ENCODE measurements around the gene PIGB. TPM values are rescaled to one million over a fixed set of nuclear protein-coding genes. Genes with fewer than 3 reads are reported as not detected.

The PIGB gene
- total RNA-seq, 1 experiment from 2014 or later, result 15.1 TPM

- no peak overlapping the region for H3K4me2 ChIP-seq (ENCODE audit: low read length)
- no peaks in the 10 kb centered on the region for H3K4me1 ChIP-seq (ENCODE audit: control insufficient read depth in 1 of 2, insufficient read depth in 2 of 2, low read length in 2 of 2)
- intact Hi-C loops (cut with micrococcal nuclease), result no loop called here
- RAD21 ChIA-PET (ENCODE audit: low non-redundant PET in 1 of 2, low total read pairs in 2 of 2, uncharacterized antibody in 2 of 2, unreplicated experiment in 2 of 2), result no interaction called here
- POLR2A ChIA-PET, result no interaction called here
- CTCF ChIA-PET, result no interaction called here
- H2AFZ ChIP-seq (ENCODE audit: low read depth, low read length, poor library complexity, severe bottlenecking), result no peak overlapping the region
- peaks cover 0 to 4% of the 10 kb centered on the region in 2 experiments; a peak in 2 of 4 replicates for H3K36me3 ChIP-seq (ENCODE audit: control insufficient read depth in 1 of 2, insufficient read depth in 2 of 2, low read length in 2 of 2)
- TF ChIP-seq ZBTB33 (IDR thresholded peaks at IDR 0.05; ENCODE audit: extremely low read depth, insufficient replicate concordance, low read length) (no peak), RAD21 (IDR thresholded peaks at IDR 0.05; ENCODE audit: low read depth) (no peak), REST (IDR thresholded peaks at IDR 0.05; ENCODE audit: low read depth) (no peak), SP1 (IDR thresholded peaks at IDR 0.05; ENCODE audit: low read depth) (no peak), FOSL1 (IDR thresholded peaks at IDR 0.05; ENCODE audit: low read depth) (no peak), SIN3A (IDR thresholded peaks at IDR 0.05; ENCODE audit: low read depth) (no peak), ZFX (IDR thresholded peaks at IDR 0.05) (no peak), EGR1 (IDR thresholded peaks at IDR 0.05; ENCODE audit: low read depth) (no peak), EZH2 (IDR thresholded peaks at IDR 0.05) (no peak), TCF7L2 (IDR thresholded peaks at IDR 0.05; ENCODE audit: borderline replicate concordance, extremely low read depth, insufficient read depth, insufficient read length) (no peak), JUND (IDR thresholded peaks at IDR 0.05) (no peak), MAX (IDR thresholded peaks at IDR 0.05) (no peak), SRF (IDR thresholded peaks at IDR 0.05; ENCODE audit: low read depth) (no peak), POLR2A (IDR thresholded peaks at IDR 0.05; ENCODE audit: borderline replicate concordance, extremely low read depth, insufficient read depth, insufficient read length) (no peak), YY1 (IDR thresholded peaks at IDR 0.05; ENCODE audit: extremely low read depth, insufficient replicate concordance, low read depth, low read length) (no peak), ATF3 (IDR thresholded peaks at IDR 0.05) (no peak), ZNF274 (IDR thresholded peaks at IDR 0.05; ENCODE audit: low read depth, low read length) (no peak), ELF1 (IDR thresholded peaks at IDR 0.05; ENCODE audit: borderline replicate concordance, low read depth) (no peak), CBX3 (IDR thresholded peaks at IDR 0.05; ENCODE audit: low read depth) (no peak), CEBPB (IDR thresholded peaks at IDR 0.05; ENCODE audit: low read depth) (no peak)
- no peak overlapping the region for H3K9ac ChIP-seq (ENCODE audit: low read length)
- ATAC-seq (no peak), DNase-seq (ENCODE audit: low read depth, low spot score) (no peak)
- no peaks in the 10 kb centered on the region for H3K9me3 ChIP-seq (ENCODE audit: control insufficient read depth in 1 of 2, insufficient read depth in 1 of 2, low read depth in 1 of 2, low read length in 2 of 2)
- H3K4me3 ChIP-seq (replicated peaks in 1 of 2; ENCODE audit: low read depth in 1 of 2, low read length in 2 of 2), result no peak overlapping the region
- H3K79me2 ChIP-seq (ENCODE audit: insufficient read depth, low read length), result no peaks in the 10 kb centered on the region
- no peak overlapping the region for H3K27ac ChIP-seq (ENCODE audit: low read depth, low read length)
- H3K27me3 ChIP-seq (ENCODE audit: insufficient read depth, low read length), result no peaks in the 10 kb centered on the region
- no peaks in the 10 kb centered on the region for H3K9me2 ChIP-seq (ENCODE audit: insufficient read depth)
- no TSS peak for BruUV-seq (replicated peaks)
- no peaks in the 10 kb centered on the region for H4K20me1 ChIP-seq (ENCODE audit: insufficient read depth)
Measured at GRCh38 chr15:55334997-55335396, 16.0 kb downstream of the PIGB start.

All from HCT116 (cell line).